Duodenal mucosa (tissue), 2 donors: ENCODE measurements around the gene MAPK11.

Experiments
- H3K27ac ChIP-seq: one replicate; pipeline ENCODE4 v1.7.0; 2013; ENCODE audit warnings: low read depth, low read length
- H3K27me3 ChIP-seq, 2 donors: one replicate each; pipeline ENCODE4 v1.7.0; 2013; ENCODE audit warnings: low read length in 2 of 2, control low read depth in 1 of 2; ENCODE audit not compliant: insufficient read depth in 2 of 2, control insufficient read depth in 1 of 2
- H3K36me3 ChIP-seq, 2 donors: one replicate each; pipeline ENCODE4 v1.7.0; 2013; ENCODE audit warnings: low read length in 2 of 2, control low read depth in 1 of 2; ENCODE audit not compliant: insufficient read depth in 2 of 2, control insufficient read depth in 1 of 2
- H3K4me1 ChIP-seq, 2 donors: one replicate each; pipeline ENCODE4 v1.7.0; 2013; ENCODE audit warnings: low read length in 2 of 2, control low read depth in 1 of 2; ENCODE audit not compliant: insufficient read depth in 2 of 2, control insufficient read depth in 1 of 2
- H3K4me3 ChIP-seq, 2 donors: one replicate each; pipeline ENCODE4 v1.7.0; 2013; ENCODE audit warnings: low read length in 2 of 2, low read depth in 1 of 2
- H3K9ac ChIP-seq, 2 donors: one replicate each; pipeline ENCODE4 v1.7.0; 2013; ENCODE audit warnings: low read length in 2 of 2, low read depth in 1 of 2
- H3K9me3 ChIP-seq, 2 donors: one replicate each; pipeline ENCODE4 v1.7.0; 2013; ENCODE audit warnings: low read length in 2 of 2, control low read depth in 1 of 2; ENCODE audit not compliant: control insufficient read depth in 1 of 2

Gene MAPK11

GRCh38 chr22:50226063-50226874 lies 43.9 kb downstream of the MAPK11 start:
- no peaks in the 10 kb centered on the region for H3K27me3 ChIP-seq
- H3K4me3 ChIP-seq: no peak overlapping the region
- H3K4me1 ChIP-seq: no peaks in the 10 kb centered on the region
- H3K27ac ChIP-seq: no peak overlapping the region
- H3K9ac ChIP-seq: no peak overlapping the region
- H3K9me3 ChIP-seq: no peaks in the 10 kb centered on the region
- peaks cover 25 to 66% of the 10 kb centered on the region in 2 donors for H3K36me3 ChIP-seq

- Histone ChIP-seq H3K9me3 (no peaks in the 10 kb centered on the region), H3K4me1 (no peaks in the 10 kb centered on the region), H3K9ac (no peak overlapping the region), H3K27ac (no peak overlapping the region), H3K36me3 (peaks cover 30 to 74% of the 10 kb centered on the region in 2 donors), H3K27me3 (no peaks in the 10 kb centered on the region), H3K4me3 (no peak overlapping the region)
These were observed 44.8 kb downstream of the MAPK11 start for GRCh38 chr22:50225200-50225969.

GRCh38 chr22:50224071-50224470 lies 46.1 kb downstream of the MAPK11 start:
- peaks cover 33 to 75% of the 10 kb centered on the region in 2 donors for H3K36me3 ChIP-seq

GRCh38 chr22:50222508-50222907 lies 47.7 kb downstream of the MAPK11 start:
- H3K27me3 ChIP-seq: no peaks in the 10 kb centered on the region
- H3K9me3 ChIP-seq: no peaks in the 10 kb centered on the region
- peaks cover 43 to 84% of the 10 kb centered on the region in 2 donors for H3K36me3 ChIP-seq
- H3K4me3 ChIP-seq: no peak overlapping the region
- H3K4me1 ChIP-seq: peaks cover 0 to 4% of the 10 kb centered on the region in 2 donors
- H3K27ac ChIP-seq: no peak overlapping the region
- no peak overlapping the region for H3K9ac ChIP-seq

More at GRCh38 chr22:50224071-50224470, 46.1 kb downstream of the MAPK11 start:
- Histone ChIP-seq H3K9me3 (no peaks in the 10 kb centered on the region), H3K27ac (no peak overlapping the region), H3K27me3 (no peaks in the 10 kb centered on the region), H3K4me1 (peaks cover 0 to 4% of the 10 kb centered on the region in 2 donors), H3K9ac (no peak overlapping the region), H3K4me3 (no peak overlapping the region)

- Histone ChIP-seq H3K4me3 (no peak overlapping the region), H3K9me3 (no peaks in the 10 kb centered on the region), H3K9ac (no peak overlapping the region), H3K4me1 (peaks cover 0 to 4% of the 10 kb centered on the region in 2 donors), H3K27ac (no peak overlapping the region), H3K36me3 (peaks cover 43 to 85% of the 10 kb centered on the region in 2 donors), H3K27me3 (no peaks in the 10 kb centered on the region)
These were observed 48.5 kb downstream of the MAPK11 start for GRCh38 chr22:50221410-50222300.

- Histone ChIP-seq H3K36me3 (peaks cover 38 to 87% of the 10 kb centered on the region in 2 donors), H3K9ac (no peak overlapping the region), H3K27ac (no peak overlapping the region), H3K4me1 (peaks cover 0 to 4% of the 10 kb centered on the region in 2 donors), H3K27me3 (no peaks in the 10 kb centered on the region), H3K9me3 (no peaks in the 10 kb centered on the region), H3K4me3 (no peak overlapping the region)
These were observed 49.4 kb downstream of the MAPK11 start for GRCh38 chr22:50220603-50221409.

GRCh38 chr22:50219800-50220602 lies 50.2 kb downstream of the MAPK11 start:
- Histone ChIP-seq H3K36me3 (peaks cover 40 to 87% of the 10 kb centered on the region in 2 donors), H3K9me3 (no peaks in the 10 kb centered on the region), H3K4me1 (peaks cover 0 to 4% of the 10 kb centered on the region in 2 donors), H3K27ac (no peak overlapping the region), H3K27me3 (no peaks in the 10 kb centered on the region), H3K9ac (no peak overlapping the region), H3K4me3 (no peak overlapping the region)

- Histone ChIP-seq H3K36me3 (peaks cover 41 to 88% of the 10 kb centered on the region in 2 donors), H3K27ac (no peak overlapping the region)
These were observed 51.0 kb downstream of the MAPK11 start for GRCh38 chr22:50218996-50219727.

More at GRCh38 chr22:50218996-50219727, 51.0 kb downstream of the MAPK11 start:
- peaks cover 0 to 4% of the 10 kb centered on the region in 2 donors for H3K4me1 ChIP-seq
- no peak overlapping the region for H3K9ac ChIP-seq
- H3K4me3 ChIP-seq: no peak overlapping the region
- no peaks in the 10 kb centered on the region for H3K9me3 ChIP-seq
- no peaks in the 10 kb centered on the region for H3K27me3 ChIP-seq
